Lung (tissue), 12 donors: ENCODE data around the gene WFS1. TPM values are rescaled to one million over a fixed set of nuclear protein-coding genes. Genes with fewer than 3 reads are reported as not detected.

Experiments used
- ATAC-seq: fragments of 200-7000 bp; cut with Tn5 transposase; one replicate; pipeline ENCODE4 v1.9.1; 2020; ENCODE audit warnings: moderate number of reproducible peaks; ENCODE audit not compliant: insufficient read depth, low FRiP score
- DNase-seq, 3 donors: peaks; one replicate each; pipeline ENCODE4 v3.0.0-alpha.2; 2013 to 2017
- H3K27ac ChIP-seq, 2 donors: one replicate each; pipeline ENCODE4 v1.5.1; 2013; ENCODE audit warnings: mild to moderate bottlenecking in 2 of 2, moderate library complexity in 2 of 2, control low read depth in 1 of 2, inconsistent platforms in 1 of 2, low read depth in 1 of 2, low read length in 1 of 2
- H3K27me3 ChIP-seq, 3 donors: one replicate each; pipeline ENCODE4 v1.5.1; 2013; ENCODE audit warnings: low read length in 2 of 3; ENCODE audit not compliant: control insufficient read depth in 3 of 3, insufficient read depth in 3 of 3
- H3K36me3 ChIP-seq, 4 donors: one replicate each; pipeline ENCODE4 v1.5.1; 2013; ENCODE audit warnings: low read length in 4 of 4, mild to moderate bottlenecking in 1 of 4, moderate library complexity in 1 of 4; ENCODE audit not compliant: control insufficient read depth in 4 of 4, insufficient read depth in 4 of 4
- H3K4me1 ChIP-seq, 5 donors: one replicate each; pipeline ENCODE4 v1.5.1; 2013; ENCODE audit warnings: low read length in 5 of 5, mild to moderate bottlenecking in 2 of 5, moderate library complexity in 1 of 5; ENCODE audit not compliant: control insufficient read depth in 5 of 5, insufficient read depth in 5 of 5
- H3K4me3 ChIP-seq: one replicate; pipeline ENCODE4 v1.5.1; 2013; ENCODE audit warnings: mild to moderate bottlenecking, control low read depth, moderate library complexity
- H3K9ac ChIP-seq, 2 donors: one replicate each; pipeline ENCODE4 v1.5.1; 2013; ENCODE audit warnings: low read length in 2 of 2, control low read depth in 1 of 2; ENCODE audit not compliant: insufficient read depth in 1 of 2
- H3K9me3 ChIP-seq, 4 donors: one replicate each; pipeline ENCODE4 v1.5.1; 2013; ENCODE audit warnings: low read length in 3 of 4, mild to moderate bottlenecking in 1 of 4, moderate library complexity in 1 of 4; ENCODE audit not compliant: control insufficient read depth in 4 of 4, insufficient read depth in 3 of 4
- whole genome bisulfite sequencing, 2 donors: extraction: QIAGEN DNeasy Blood & Tissue Kit; methylation state at CpG; one replicate each; pipeline ENCODE4 v1.1.7; 2013; 5-methylcytosine and 5-hydroxymethylcytosine counted together
- polyA plus RNA-seq, 2 donors: library from polyadenylated mRNA; stranded (reverse); fragments of 200-250 nt; gene quantifications; one replicate each; pipeline ENCODE4 v1.2.1, GENCODE V29; 2013
- total RNA-seq, 2 donors: library from RNA; depleted of rRNA in 1 of 2; stranded (reverse); fragments of >200 nt in 1 of 2; gene quantifications; one replicate each; pipeline ENCODE4 v1.2.1, GENCODE V29; 2014 to 2021
- TF ChIP-seq, protein P1 (sequence below): IDR thresholded peaks from 2 replicates; pipeline ENCODE4 v1.5.1; 2012; ENCODE audit warnings: mild to moderate bottlenecking; ENCODE audit errors: control extremely low read depth, extremely low read depth
- donor health status: control.
- donor health status: control.
- donor health status: Bipolar disorder and iron deficiency.
- donor health status: healthy.
- donor health status: DM: yes; HTN: yes; CAD: no.

The WFS1 gene
- total and polyA plus RNA-seq, 4 donors: 26.5 to 76.0 (median 30.2) TPM

DNA sequence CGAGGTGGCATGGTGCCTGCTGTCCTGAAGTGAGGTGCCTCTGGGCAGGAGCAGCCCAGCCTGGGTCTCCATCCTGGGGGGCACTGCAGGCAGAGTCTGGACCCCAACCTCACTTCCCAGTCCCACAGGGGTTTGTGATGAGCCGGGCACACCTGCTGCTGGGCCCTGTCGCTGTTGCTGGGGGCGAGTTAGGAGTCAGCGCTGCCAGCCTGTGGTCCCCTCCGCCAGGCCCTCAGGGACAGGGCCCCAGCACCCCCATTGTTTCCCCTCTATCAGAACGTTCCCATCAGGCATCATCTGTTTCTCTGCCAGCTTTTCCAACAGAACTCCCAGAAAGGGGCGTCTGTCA lies 23.4 kb downstream of the WFS1 start:
- Histone ChIP-seq H3K9ac (no peak overlapping the region), H3K27ac (no peak overlapping the region), H3K4me1 (no peaks in the 10 kb centered on the region), H3K9me3 (no peaks in the 10 kb centered on the region), H3K36me3 (peaks cover 0 to 60% (median 21%) of the 10 kb centered on the region in 4 donors), H3K27me3 (no peaks in the 10 kb centered on the region), H3K4me3 (no peak overlapping the region)
- no peak for DNase-seq
- WGBS, 2 donors: 91 to 94% methylated on average over 8 of the region's 8 CpGs
- TF ChIP-seq, protein P1, sequence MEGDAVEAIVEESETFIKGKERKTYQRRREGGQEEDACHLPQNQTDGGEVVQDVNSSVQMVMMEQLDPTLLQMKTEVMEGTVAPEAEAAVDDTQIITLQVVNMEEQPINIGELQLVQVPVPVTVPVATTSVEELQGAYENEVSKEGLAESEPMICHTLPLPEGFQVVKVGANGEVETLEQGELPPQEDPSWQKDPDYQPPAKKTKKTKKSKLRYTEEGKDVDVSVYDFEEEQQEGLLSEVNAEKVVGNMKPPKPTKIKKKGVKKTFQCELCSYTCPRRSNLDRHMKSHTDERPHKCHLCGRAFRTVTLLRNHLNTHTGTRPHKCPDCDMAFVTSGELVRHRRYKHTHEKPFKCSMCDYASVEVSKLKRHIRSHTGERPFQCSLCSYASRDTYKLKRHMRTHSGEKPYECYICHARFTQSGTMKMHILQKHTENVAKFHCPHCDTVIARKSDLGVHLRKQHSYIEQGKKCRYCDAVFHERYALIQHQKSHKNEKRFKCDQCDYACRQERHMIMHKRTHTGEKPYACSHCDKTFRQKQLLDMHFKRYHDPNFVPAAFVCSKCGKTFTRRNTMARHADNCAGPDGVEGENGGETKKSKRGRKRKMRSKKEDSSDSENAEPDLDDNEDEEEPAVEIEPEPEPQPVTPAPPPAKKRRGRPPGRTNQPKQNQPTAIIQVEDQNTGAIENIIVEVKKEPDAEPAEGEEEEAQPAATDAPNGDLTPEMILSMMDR: no peak
- no peak for ATAC-seq

DNA sequence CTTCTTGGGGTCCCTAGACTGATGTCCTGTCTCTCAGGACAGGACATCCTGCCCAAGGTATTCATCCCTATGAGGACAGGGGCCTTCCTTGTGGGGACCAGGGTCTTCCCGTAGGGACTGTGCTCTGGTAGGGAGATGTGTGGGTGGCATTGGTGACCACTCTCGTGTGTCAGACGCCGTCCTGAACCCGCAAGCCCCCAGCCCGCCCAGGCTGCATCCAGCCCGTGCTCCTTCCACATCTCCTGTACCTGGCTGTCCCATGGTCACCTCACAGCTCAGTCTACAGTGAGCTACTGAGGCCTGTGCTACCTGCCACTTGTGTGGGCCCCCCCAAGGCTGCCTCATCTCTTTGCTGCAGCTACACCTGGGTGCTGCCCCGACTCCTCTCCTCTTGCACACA lies 24.0 kb downstream of the WFS1 start:
- DNase-seq (no peak), ATAC-seq (no peak)
- TF ChIP-seq, protein P1: no peak
- Histone ChIP-seq H3K27ac (no peak overlapping the region), H3K36me3 (peaks cover 0 to 59% (median 18%) of the 10 kb centered on the region in 4 donors), H3K9me3 (no peaks in the 10 kb centered on the region), H3K9ac (no peak overlapping the region), H3K27me3 (no peaks in the 10 kb centered on the region), H3K4me3 (no peak overlapping the region), H3K4me1 (no peaks in the 10 kb centered on the region)
- 85 to 97% methylated on average over 8 of the region's 8 CpGs for WGBS, 2 donors

DNA sequence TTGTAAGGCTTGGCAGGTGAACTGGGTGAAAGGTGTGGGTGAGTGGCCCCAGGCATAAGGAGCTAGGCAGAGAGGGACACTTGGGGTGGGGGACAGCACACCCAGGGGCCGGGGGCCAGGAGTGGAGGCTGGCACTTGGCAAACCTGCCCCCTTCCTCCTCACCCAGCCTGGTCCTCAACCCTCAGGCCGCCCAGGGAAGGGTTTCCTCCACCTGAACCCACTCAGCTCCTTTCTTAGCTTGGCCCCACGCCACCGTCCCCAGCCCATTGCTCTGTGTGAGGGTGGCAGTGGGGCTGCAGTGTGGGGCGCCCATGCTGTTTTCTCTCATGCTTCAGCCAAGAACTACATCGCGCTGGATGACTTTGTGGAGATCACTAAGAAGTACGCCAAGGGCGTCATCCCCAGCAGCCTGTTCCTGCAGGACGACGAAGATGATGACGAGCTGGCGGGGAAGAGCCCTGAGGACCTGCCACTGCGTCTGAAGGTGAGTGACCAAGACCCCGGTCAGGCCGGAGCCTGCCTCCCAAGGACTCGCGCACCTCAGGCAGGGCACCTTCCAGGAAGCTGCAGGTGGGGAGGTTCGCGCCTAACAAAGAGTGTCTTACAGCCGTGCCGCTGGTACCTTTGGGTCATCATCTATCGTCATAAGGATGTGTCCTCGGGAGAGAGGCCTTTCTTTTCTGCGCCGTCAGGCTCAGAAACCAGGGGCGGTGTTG lies 25.2 kb downstream of the WFS1 start:
- ATAC-seq (no peak), DNase-seq (no peak)
- Histone ChIP-seq H3K27me3 (no peaks in the 10 kb centered on the region), H3K36me3 (peaks cover 0 to 53% (median 10%) of the 10 kb centered on the region in 4 donors), H3K9ac (no peak overlapping the region), H3K4me1 (no peaks in the 10 kb centered on the region), H3K9me3 (no peaks in the 10 kb centered on the region), H3K27ac (no peak overlapping the region), H3K4me3 (no peak overlapping the region)
- WGBS, 2 donors: 95 to 96% methylated on average over 27 of the region's 27 CpGs
- TF ChIP-seq, protein P1: no peak

DNA sequence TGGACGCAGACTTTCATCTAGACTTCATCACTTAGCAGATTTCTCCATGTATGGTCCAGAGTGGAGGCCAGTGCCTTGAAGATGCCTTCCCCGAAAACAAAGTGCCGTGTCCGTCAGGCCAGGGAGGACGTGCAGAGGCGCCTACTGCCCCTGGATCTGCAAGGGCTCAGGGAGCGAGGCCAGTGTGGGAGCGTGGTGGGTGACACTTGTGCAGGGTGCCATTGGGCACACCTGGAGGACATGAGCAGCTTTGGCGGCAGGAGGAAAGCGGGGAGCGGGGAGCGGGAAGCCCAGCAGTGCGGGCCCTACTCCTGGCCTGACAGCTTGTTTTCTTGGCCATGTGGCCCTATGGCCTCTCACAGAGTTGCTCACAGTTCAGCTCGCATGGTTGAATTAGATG lies 25.8 kb downstream of the WFS1 start:
- H3K27ac ChIP-seq: no peak overlapping the region
- H3K9me3 ChIP-seq: peaks cover 0 to 2% (median 0%) of the 10 kb centered on the region in 4 donors
- peaks cover 0 to 54% (median 12%) of the 10 kb centered on the region in 4 donors for H3K36me3 ChIP-seq
- H3K27me3 ChIP-seq: no peaks in the 10 kb centered on the region
- H3K9ac ChIP-seq: no peak overlapping the region
- H3K4me1 ChIP-seq: no peaks in the 10 kb centered on the region
- TF ChIP-seq, protein P1: no peak
- 97 to 98% methylated on average over 14 of the region's 14 CpGs for WGBS, 2 donors
- no peak overlapping the region for H3K4me3 ChIP-seq
- DNase-seq: no peak
- ATAC-seq: no peak
